SU-DHL-6 (cell line): Measurements from ENCODE around the gene TXLNB.

Source experiments
- EZH2phosphoT487 ChIP-seq: fragments of 200-600 bp; sonication (generic), shearing (Covaris generic); conservative IDR thresholded peaks from 2 replicates; pipeline ENCODE4 v1.6.1; 2018; ENCODE audit warnings: mild to moderate bottlenecking, antibody characterized with exemption, low read length, moderate library complexity, mixed read lengths
- TF ChIP-seq, protein P1 (sequence below): fragments of 200-600 bp; sonication (generic); IDR thresholded peaks from one replicate; pipeline ENCODE4 v1.5.1; 2017; ENCODE audit warnings: antibody characterized with exemption, mild to moderate bottlenecking, low read length, moderate library complexity; ENCODE audit not compliant: insufficient read depth, poor library complexity, severe bottlenecking

DNA sequence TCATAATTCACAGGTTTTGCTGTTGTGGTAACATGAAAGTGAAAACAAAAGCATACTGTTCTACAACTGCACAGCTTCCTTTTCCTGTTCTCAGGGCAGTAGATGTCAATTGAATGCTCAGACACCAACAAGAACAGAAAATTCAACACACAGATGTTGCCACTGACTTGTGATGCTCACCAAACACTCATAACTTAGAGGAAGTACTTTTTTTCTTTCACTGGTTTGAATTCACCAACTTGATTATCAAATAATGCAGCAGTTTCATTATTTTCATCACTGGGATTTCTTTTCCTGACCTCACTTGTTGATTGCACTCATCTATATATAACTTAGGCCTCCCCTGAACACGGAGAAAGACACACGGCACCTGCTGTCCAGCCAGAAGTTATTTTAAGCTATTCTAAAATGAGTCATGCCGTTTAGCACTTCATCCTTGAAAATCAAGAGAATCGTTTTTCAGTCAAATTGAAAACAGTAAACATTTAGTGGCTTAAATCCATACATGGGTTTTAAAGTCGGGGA, 949 bp downstream of the TXLNB start:
- TF ChIP-seq, protein P1, sequence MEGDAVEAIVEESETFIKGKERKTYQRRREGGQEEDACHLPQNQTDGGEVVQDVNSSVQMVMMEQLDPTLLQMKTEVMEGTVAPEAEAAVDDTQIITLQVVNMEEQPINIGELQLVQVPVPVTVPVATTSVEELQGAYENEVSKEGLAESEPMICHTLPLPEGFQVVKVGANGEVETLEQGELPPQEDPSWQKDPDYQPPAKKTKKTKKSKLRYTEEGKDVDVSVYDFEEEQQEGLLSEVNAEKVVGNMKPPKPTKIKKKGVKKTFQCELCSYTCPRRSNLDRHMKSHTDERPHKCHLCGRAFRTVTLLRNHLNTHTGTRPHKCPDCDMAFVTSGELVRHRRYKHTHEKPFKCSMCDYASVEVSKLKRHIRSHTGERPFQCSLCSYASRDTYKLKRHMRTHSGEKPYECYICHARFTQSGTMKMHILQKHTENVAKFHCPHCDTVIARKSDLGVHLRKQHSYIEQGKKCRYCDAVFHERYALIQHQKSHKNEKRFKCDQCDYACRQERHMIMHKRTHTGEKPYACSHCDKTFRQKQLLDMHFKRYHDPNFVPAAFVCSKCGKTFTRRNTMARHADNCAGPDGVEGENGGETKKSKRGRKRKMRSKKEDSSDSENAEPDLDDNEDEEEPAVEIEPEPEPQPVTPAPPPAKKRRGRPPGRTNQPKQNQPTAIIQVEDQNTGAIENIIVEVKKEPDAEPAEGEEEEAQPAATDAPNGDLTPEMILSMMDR, result no peak
- TF ChIP-seq EZH2phosphoT487, result no peak
